Measurements from ENCODE around the gene WDR46.
A peak's percentile ranks its signal among the peaks of the same experiment; 100 is the strongest.

WDR46 gene

DNA sequence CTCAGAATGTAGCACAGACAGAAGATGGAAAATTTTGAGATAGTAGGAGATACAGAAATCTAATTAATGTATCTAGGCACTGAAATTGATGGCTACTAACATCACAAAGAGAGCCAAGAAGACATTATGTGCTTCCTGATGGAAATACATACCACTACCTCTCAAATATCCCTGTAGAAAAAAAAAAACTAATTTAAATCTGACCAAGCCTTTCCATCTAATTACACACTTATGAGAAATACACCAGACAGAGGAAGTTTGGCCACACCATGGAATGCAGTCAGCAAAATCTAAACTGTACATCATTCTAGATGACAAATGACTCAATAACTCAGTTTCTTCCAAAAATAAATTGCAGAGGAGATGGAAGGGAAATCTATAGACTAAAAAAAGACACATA, 36.3 kb downstream of the WDR46 start:
- TF ChIP-seq, protein P1, sequence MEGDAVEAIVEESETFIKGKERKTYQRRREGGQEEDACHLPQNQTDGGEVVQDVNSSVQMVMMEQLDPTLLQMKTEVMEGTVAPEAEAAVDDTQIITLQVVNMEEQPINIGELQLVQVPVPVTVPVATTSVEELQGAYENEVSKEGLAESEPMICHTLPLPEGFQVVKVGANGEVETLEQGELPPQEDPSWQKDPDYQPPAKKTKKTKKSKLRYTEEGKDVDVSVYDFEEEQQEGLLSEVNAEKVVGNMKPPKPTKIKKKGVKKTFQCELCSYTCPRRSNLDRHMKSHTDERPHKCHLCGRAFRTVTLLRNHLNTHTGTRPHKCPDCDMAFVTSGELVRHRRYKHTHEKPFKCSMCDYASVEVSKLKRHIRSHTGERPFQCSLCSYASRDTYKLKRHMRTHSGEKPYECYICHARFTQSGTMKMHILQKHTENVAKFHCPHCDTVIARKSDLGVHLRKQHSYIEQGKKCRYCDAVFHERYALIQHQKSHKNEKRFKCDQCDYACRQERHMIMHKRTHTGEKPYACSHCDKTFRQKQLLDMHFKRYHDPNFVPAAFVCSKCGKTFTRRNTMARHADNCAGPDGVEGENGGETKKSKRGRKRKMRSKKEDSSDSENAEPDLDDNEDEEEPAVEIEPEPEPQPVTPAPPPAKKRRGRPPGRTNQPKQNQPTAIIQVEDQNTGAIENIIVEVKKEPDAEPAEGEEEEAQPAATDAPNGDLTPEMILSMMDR (IDR thresholded peaks at IDR 0.05; ENCODE audit: low read depth, low read length, missing control alignments) = no peak
- H3K4me3 ChIP-seq (replicated peaks; ENCODE audit: low read depth, low read length) = no peak overlapping the region
- no peak for DNase-seq (ENCODE audit: extremely low read depth, low read depth)

DNA sequence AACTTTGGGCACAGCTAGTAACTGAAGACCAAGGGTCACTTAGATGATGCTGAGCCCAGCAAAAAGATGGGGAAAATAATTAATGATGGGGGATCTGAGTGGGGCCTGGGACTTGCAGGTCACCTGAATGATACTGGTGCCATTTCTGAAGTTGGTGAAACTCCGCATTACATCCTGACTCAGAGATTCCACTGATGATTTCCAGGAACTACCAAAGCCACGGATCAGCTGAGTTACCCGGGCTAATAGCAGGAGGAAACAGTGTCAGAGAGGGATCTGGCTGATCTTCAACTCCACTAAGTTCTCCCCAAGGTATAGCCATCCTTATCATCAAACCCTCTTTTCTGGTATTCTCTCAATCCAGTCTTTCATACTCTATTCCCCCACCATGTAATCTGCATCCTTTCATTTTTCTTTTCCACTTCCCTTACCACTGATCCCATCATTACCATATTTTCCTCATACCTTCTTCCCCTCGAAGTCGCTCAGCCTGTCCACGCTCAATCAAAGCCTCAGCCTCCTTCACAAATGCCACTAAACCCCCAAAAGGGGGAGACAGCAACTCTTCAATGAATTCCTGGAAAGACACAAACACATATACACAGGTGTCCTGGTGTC, 37.5 kb downstream of the WDR46 start:
- no peak overlapping the region for H3K4me3 ChIP-seq (replicated peaks; ENCODE audit: low read depth, low read length)
- TF ChIP-seq, protein P1 (IDR thresholded peaks at IDR 0.05; ENCODE audit: low read depth, low read length, missing control alignments) = no peak
- DNase-seq (ENCODE audit: extremely low read depth, low read depth) = no peak

DNA sequence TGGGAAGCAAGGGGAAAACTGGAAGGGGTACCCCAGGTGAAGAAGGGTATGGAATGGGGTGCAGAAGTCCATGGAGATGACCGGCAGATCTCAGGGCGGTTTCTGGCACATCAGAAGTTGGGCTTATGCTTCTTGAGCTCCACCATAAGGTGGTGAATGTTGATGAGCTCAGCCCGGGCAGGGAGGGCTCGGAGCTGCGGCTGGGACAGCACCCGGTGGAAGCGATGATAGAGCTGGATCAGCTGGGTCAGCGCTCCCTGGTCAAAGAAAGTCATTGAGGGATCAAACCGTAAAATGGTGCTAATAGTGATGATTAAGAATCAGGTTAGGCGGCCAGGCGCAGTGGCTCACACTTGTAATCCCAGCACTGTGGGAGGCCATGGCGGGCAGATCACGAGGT, 38.3 kb downstream of the WDR46 start:
- no peak for DNase-seq (ENCODE audit: extremely low read depth, low read depth)

GRCh38 chr6:33249732-33250630, 39.1 kb downstream of the WDR46 start:
- TF ChIP-seq, protein P1 (IDR thresholded peaks at IDR 0.05; ENCODE audit: low read depth, low read length, missing control alignments) = no peak
- no peak for DNase-seq (ENCODE audit: extremely low read depth, low read depth)
- peak overlapping the region; percentile 59 for H3K4me3 ChIP-seq (replicated peaks; ENCODE audit: low read depth, low read length)

More for the DNA sequence above, 38.3 kb downstream of the WDR46 start:
- peak overlapping the region; percentile 59; the same call in 1 of the 2 replicates for H3K4me3 ChIP-seq (replicated peaks; ENCODE audit: low read depth, low read length)
- TF ChIP-seq, protein P1 (IDR thresholded peaks at IDR 0.05; ENCODE audit: low read depth, low read length, missing control alignments) = no peak

- peak overlapping the region; percentile 59 for H3K4me3 ChIP-seq (replicated peaks; ENCODE audit: low read depth, low read length)
- peak; percentile 99 for DNase-seq (ENCODE audit: extremely low read depth, low read depth)
- TF ChIP-seq, protein P1 (IDR thresholded peaks at IDR 0.05; ENCODE audit: low read depth, low read length, missing control alignments) = no peak
Observed at GRCh38 chr6:33248932-33249731, 39.9 kb downstream of the WDR46 start.

- peak overlapping the region; percentile 59 for H3K4me3 ChIP-seq (replicated peaks; ENCODE audit: low read depth, low read length)
- TF ChIP-seq, protein P1 (IDR thresholded peaks at IDR 0.05; ENCODE audit: low read depth, low read length, missing control alignments) = no peak
- DNase-seq (ENCODE audit: extremely low read depth, low read depth) = no peak
Observed at GRCh38 chr6:33248643-33248931, 40.5 kb downstream of the WDR46 start.
